Activated gamma-delta T cell treated with Interleukin-2 at 50 U/mL for 16 hours (primary cell): ENCODE data around the gene E2F1.
A peak's percentile ranks its signal among the peaks of the same experiment; 100 is the strongest.

Source experiments
- DNase-seq: peaks from one replicate; pipeline ENCODE4 v3.0.0-alpha.2; 2020

The E2F1 gene

GRCh38 chr20:33686100-33686983, at the start of gene E2F1:
TSS of gene E2F1 (minus strand) at chr20:33686385. CDS start at chr20:33686264, 121 bp downstream.
- peak; percentile 93 for DNase-seq

GRCh38 chr20:33733654-33734576, 47.7 kb upstream of the E2F1 start:
- no peak for DNase-seq

GRCh38 chr20:33732166-33732970, 46.2 kb upstream of the E2F1 start:
- peak; percentile 85 for DNase-seq

GRCh38 chr20:33731693-33732165, 45.5 kb upstream of the E2F1 start, which contains the start of gene ZNF341:
TSS of gene ZNF341 (plus strand) at chr20:33731996. CDS start at chr20:33732022, 26 bp downstream.
- DNase-seq, result peak; percentile 89

- DNase-seq, result no peak
These were observed 44.9 kb upstream of the E2F1 start for GRCh38 chr20:33730946-33731692.

- DNase-seq, result no peak
These were observed 42.9 kb upstream of the E2F1 start for GRCh38 chr20:33729101-33729500.

- no peak for DNase-seq
These were observed 42.3 kb upstream of the E2F1 start for GRCh38 chr20:33728463-33728862.

GRCh38 chr20:33727806-33728205, 41.6 kb upstream of the E2F1 start:
- DNase-seq, result no peak

GRCh38 chr20:33727115-33727479, 40.9 kb upstream of the E2F1 start:
- DNase-seq, result no peak

- DNase-seq, result no peak
These were observed 39.6 kb upstream of the E2F1 start for GRCh38 chr20:33725607-33726264.

- no peak for DNase-seq
These were observed 38.4 kb upstream of the E2F1 start for GRCh38 chr20:33724439-33725094.

- no peak for DNase-seq
These were observed 35.4 kb upstream of the E2F1 start for GRCh38 chr20:33721391-33722140.

GRCh38 chr20:33719989-33720709, 34.0 kb upstream of the E2F1 start, which contains the start of gene PXMP4:
TSS of gene PXMP4 (minus strand) at chr20:33720310. CDS start at chr20:33720207, 103 bp downstream.
- DNase-seq, result peak; percentile 79

GRCh38 chr20:33719277-33719988, 33.2 kb upstream of the E2F1 start:
- no peak for DNase-seq

GRCh38 chr20:33716498-33716897, 30.3 kb upstream of the E2F1 start:
- DNase-seq, result no peak

- DNase-seq, result no peak
These were observed 27.7 kb upstream of the E2F1 start for GRCh38 chr20:33713865-33714367.

GRCh38 chr20:33711446-33711738, 25.2 kb upstream of the E2F1 start:
- no peak for DNase-seq

- DNase-seq, result no peak
These were observed 24.7 kb upstream of the E2F1 start for GRCh38 chr20:33710681-33711445.
